ENCODE data around the gene ACAP1.
A peak's percentile ranks its signal among the peaks of the same experiment; 100 is the strongest.

ACAP1 gene

DNA sequence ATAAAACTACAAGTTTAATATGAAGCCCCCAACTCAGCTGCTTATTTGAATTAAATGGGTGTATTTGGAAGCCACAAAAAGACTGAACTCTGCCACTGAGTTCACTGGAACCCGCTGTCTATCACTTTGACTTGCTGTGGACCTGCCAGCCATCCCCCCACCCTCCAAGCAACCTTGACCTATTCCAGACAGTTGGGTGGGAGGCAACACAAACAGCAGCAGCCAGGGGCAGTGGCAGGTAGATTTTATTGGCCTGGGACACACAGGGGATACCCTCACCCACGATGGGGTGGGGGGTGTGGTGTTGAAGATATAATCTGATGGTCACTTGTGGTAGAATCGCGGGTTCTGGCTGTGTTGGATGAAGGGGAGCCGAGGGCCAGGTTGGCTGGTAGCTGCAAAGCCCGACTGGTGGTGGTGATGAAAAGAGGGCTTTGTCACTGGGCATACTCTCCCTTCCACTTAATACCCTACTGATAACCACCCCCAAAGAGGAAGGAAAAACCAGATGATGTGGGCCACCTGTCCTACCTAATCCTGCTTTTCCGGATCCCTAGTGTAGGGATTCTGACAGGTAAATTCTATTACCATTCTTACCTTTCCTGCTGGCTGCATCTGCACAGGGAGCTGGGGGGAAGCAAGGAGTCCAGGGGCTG lies 23.8 kb upstream of the ACAP1 start:
- ATAC-seq: no peak
- TF ChIP-seq RARB (CRISPR knock-in tag; IDR thresholded peaks at IDR 0.05) (no peak), ZNF8 (CRISPR knock-in tag; IDR thresholded peaks at IDR 0.05) (no peak), ZFP30 (CRISPR knock-in tag; IDR thresholded peaks at IDR 0.05) (no peak), OSR1 (CRISPR knock-in tag; IDR thresholded peaks at IDR 0.05) (no peak), TOX (CRISPR knock-in tag; IDR thresholded peaks at IDR 0.05; ENCODE audit: borderline replicate concordance) (no peak), ZNF565 (CRISPR knock-in tag; conservative IDR thresholded peaks at IDR 0.05; ENCODE audit: low read depth) (no peak), PPARA (CRISPR knock-in tag; IDR thresholded peaks at IDR 0.05; ENCODE audit: borderline replicate concordance) (no peak), ISL1 (CRISPR knock-in tag; IDR thresholded peaks at IDR 0.05) (no peak)
- TF ChIP-seq, protein P1, sequence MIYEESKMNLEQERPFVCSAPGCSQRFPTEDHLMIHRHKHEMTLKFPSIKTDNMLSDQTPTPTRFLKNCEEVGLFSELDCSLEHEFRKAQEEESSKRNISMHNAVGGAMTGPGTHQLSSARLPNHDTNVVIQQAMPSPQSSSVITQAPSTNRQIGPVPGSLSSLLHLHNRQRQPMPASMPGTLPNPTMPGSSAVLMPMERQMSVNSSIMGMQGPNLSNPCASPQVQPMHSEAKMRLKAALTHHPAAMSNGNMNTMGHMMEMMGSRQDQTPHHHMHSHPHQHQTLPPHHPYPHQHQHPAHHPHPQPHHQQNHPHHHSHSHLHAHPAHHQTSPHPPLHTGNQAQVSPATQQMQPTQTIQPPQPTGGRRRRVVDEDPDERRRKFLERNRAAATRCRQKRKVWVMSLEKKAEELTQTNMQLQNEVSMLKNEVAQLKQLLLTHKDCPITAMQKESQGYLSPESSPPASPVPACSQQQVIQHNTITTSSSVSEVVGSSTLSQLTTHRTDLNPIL (CRISPR knock-in tag; IDR thresholded peaks at IDR 0.05; ENCODE audit: low read depth): no peak

DNA sequence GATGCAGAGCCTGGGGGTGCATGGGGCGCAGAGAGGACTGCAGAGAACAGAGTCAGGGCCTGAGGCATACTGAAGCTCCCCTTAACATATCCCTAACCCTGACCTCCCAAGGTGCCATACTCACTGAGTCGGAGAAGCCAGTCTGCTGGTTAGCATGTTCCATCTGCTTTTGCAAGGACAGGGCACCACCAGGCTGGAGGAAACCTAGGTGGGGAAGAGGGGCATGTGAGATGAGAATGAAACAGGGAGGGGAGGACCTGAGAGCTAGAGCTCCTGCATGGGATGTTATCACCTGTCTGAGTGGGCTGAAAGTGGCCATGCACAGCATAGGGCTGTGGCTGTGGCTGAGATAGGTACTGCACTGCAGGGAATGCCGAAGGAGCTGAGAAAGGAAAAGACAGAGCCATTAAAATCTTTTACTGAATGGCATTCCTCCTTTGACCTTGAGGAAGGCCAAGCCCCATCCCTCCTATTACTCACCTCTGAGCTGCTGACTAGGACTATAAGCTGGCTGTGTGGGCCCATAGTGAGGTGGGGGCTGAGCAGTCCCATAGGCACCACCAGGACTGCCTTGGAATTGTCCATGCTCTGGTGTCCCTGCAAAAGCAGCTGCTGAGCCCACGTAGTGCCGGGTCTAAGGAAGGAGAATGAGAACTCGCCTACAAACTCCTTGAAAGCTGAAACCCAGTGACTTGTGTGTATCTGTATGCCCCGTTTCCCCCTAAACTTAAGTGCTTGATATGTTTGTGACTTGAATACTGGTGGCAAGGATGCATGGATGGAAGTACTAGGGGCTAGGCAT lies 23.0 kb upstream of the ACAP1 start:
- no peak for TF ChIP-seq RARB (CRISPR knock-in tag; IDR thresholded peaks at IDR 0.05)
- TF ChIP-seq, protein P1 (CRISPR knock-in tag; IDR thresholded peaks at IDR 0.05; ENCODE audit: low read depth): no peak
- TF ChIP-seq ARNTL (CRISPR knock-in tag; IDR thresholded peaks at IDR 0.05; ENCODE audit: borderline replicate concordance, low read depth): no peak
- no peak for TF ChIP-seq OSR1 (CRISPR knock-in tag; IDR thresholded peaks at IDR 0.05)
- no peak for TF ChIP-seq PPARA (CRISPR knock-in tag; IDR thresholded peaks at IDR 0.05; ENCODE audit: borderline replicate concordance)
- no peak for TF ChIP-seq CSDC2 (CRISPR knock-in tag; IDR thresholded peaks at IDR 0.05)
- ATAC-seq: peak; percentile 15; the same call in 2 of the 3 replicates

DNA sequence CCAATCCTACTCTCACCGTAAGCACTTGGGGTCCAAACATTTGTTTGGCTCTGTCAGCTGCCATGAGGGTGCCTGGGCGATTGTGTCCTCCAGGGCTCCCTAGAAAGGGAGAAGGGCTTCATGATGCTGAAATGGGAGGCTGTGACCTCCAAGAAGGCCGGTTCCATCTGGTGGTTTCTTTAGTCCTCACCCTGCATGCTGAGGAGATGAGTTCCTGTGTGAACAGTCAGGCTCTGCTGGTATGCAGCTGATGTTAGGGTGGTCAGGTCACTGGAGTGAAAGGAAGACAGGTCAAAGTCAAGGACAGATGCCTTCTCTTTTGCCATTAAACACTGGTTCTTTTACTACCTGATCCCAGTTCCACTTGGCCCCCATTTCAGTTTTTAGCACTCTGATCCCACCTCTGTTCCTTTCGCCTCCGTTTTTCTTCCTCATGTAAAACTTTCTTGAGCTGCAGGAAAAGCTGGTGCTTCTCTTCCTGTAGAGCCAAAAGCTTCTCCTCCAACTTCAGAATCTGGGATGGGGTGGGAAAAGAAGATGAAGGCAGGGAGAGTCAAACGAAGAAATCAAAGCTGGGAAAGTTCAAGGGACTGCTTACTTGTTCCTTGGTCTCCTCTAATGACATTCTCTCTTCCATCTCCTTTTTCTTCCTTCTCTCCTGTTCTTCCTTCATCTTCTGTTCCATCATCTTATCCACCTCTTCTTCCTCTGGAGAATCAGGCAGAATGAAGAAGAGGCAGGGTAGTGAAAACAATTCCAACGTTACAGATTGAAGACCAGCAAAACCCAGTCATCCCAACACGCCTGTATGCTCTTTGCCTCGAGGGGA lies 22.2 kb upstream of the ACAP1 start:
- peak; percentile 1; the same call in 1 of the 3 replicates for ATAC-seq
- no peak for TF ChIP-seq TOX (CRISPR knock-in tag; IDR thresholded peaks at IDR 0.05; ENCODE audit: borderline replicate concordance)
- no peak for TF ChIP-seq CSDC2 (CRISPR knock-in tag; IDR thresholded peaks at IDR 0.05)
- no peak for TF ChIP-seq ZFP3 (CRISPR knock-in tag; IDR thresholded peaks at IDR 0.05)
- TF ChIP-seq, protein P2, sequence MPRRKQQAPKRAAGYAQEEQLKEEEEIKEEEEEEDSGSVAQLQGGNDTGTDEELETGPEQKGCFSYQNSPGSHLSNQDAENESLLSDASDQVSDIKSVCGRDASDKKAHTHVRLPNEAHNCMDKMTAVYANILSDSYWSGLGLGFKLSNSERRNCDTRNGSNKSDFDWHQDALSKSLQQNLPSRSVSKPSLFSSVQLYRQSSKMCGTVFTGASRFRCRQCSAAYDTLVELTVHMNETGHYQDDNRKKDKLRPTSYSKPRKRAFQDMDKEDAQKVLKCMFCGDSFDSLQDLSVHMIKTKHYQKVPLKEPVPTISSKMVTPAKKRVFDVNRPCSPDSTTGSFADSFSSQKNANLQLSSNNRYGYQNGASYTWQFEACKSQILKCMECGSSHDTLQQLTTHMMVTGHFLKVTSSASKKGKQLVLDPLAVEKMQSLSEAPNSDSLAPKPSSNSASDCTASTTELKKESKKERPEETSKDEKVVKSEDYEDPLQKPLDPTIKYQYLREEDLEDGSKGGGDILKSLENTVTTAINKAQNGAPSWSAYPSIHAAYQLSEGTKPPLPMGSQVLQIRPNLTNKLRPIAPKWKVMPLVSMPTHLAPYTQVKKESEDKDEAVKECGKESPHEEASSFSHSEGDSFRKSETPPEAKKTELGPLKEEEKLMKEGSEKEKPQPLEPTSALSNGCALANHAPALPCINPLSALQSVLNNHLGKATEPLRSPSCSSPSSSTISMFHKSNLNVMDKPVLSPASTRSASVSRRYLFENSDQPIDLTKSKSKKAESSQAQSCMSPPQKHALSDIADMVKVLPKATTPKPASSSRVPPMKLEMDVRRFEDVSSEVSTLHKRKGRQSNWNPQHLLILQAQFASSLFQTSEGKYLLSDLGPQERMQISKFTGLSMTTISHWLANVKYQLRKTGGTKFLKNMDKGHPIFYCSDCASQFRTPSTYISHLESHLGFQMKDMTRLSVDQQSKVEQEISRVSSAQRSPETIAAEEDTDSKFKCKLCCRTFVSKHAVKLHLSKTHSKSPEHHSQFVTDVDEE (CRISPR knock-in tag; IDR thresholded peaks at IDR 0.05): no peak
- TF ChIP-seq, protein P3, sequence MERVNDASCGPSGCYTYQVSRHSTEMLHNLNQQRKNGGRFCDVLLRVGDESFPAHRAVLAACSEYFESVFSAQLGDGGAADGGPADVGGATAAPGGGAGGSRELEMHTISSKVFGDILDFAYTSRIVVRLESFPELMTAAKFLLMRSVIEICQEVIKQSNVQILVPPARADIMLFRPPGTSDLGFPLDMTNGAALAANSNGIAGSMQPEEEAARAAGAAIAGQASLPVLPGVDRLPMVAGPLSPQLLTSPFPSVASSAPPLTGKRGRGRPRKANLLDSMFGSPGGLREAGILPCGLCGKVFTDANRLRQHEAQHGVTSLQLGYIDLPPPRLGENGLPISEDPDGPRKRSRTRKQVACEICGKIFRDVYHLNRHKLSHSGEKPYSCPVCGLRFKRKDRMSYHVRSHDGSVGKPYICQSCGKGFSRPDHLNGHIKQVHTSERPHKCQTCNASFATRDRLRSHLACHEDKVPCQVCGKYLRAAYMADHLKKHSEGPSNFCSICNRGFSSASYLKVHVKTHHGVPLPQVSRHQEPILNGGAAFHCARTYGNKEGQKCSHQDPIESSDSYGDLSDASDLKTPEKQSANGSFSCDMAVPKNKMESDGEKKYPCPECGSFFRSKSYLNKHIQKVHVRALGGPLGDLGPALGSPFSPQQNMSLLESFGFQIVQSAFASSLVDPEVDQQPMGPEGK (CRISPR knock-in tag; IDR thresholded peaks at IDR 0.05; ENCODE audit: borderline replicate concordance): no peak
- TF ChIP-seq ZC3H10 (CRISPR knock-in tag; IDR thresholded peaks at IDR 0.05): no peak
- no peak for TF ChIP-seq SNAI2 (CRISPR knock-in tag; IDR thresholded peaks at IDR 0.05)
- no peak for TF ChIP-seq OSR1 (CRISPR knock-in tag; IDR thresholded peaks at IDR 0.05)
- TF ChIP-seq PPARA (CRISPR knock-in tag; IDR thresholded peaks at IDR 0.05; ENCODE audit: borderline replicate concordance): no peak
- TF ChIP-seq ZFP30 (CRISPR knock-in tag; IDR thresholded peaks at IDR 0.05): no peak
- no peak for TF ChIP-seq RARB (CRISPR knock-in tag; IDR thresholded peaks at IDR 0.05)
- TF ChIP-seq, protein P4, sequence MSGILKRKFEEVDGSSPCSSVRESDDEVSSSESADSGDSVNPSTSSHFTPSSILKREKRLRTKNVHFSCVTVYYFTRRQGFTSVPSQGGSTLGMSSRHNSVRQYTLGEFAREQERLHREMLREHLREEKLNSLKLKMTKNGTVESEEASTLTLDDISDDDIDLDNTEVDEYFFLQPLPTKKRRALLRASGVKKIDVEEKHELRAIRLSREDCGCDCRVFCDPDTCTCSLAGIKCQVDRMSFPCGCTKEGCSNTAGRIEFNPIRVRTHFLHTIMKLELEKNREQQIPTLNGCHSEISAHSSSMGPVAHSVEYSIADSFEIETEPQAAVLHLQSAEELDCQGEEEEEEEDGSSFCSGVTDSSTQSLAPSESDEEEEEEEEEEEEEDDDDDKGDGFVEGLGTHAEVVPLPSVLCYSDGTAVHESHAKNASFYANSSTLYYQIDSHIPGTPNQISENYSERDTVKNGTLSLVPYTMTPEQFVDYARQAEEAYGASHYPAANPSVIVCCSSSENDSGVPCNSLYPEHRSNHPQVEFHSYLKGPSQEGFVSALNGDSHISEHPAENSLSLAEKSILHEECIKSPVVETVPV (CRISPR knock-in tag; IDR thresholded peaks at IDR 0.05): no peak
- no peak for TF ChIP-seq ZNF8 (CRISPR knock-in tag; IDR thresholded peaks at IDR 0.05)
- TF ChIP-seq ARNTL (CRISPR knock-in tag; IDR thresholded peaks at IDR 0.05; ENCODE audit: borderline replicate concordance, low read depth): no peak
- no peak for TF ChIP-seq BACH2 (CRISPR knock-in tag; IDR thresholded peaks at IDR 0.05; ENCODE audit: borderline replicate concordance)
- no peak for TF ChIP-seq GLIS3 (CRISPR knock-in tag; IDR thresholded peaks at IDR 0.05)
- TF ChIP-seq, protein P1 (CRISPR knock-in tag; IDR thresholded peaks at IDR 0.05; ENCODE audit: low read depth): no peak
- TF ChIP-seq ISL1 (CRISPR knock-in tag; IDR thresholded peaks at IDR 0.05): no peak
- no peak for TF ChIP-seq ESRRG (CRISPR knock-in tag; IDR thresholded peaks at IDR 0.05)
- TF ChIP-seq ZNF565 (CRISPR knock-in tag; conservative IDR thresholded peaks at IDR 0.05; ENCODE audit: low read depth): no peak

Measured in SK-N-SH treated with all-trans-retinoic acid at 6 μM for 48 hours (cell line).